Coronary artery (tissue), 2 donors: ENCODE results near the gene LHX2.
"Not testable (repeated sequence)": the region's sequence is repeated elsewhere in the genome, so short reads cannot be mapped to it uniquely, and the experiment has no call there.

Experiments
- DNase-seq: peaks from one replicate; pipeline ENCODE4 v3.0.0-alpha.2; 2017; ENCODE audit warnings: low spot score
- H3K27ac ChIP-seq, 2 donors: fragments of 200-600 bp; sonication (generic); one replicate each; pipeline ENCODE4 v1.5.1; 2016 to 2019
- H3K4me3 ChIP-seq: fragments of 200-600 bp; sonication (generic); 2 replicates; pipeline ENCODE4 v1.5.1; 2016; ENCODE audit warnings: mild to moderate bottlenecking, moderate library complexity
- CTCF ChIP-seq: fragments of 200-600 bp; sonication (generic); IDR thresholded peaks from one replicate; pipeline ENCODE4 v1.5.1; 2019; ENCODE audit warnings: antibody characterized with exemption

LHX2 gene

GRCh38 chr9:123990427-123990826 is 21.1 kb upstream of the LHX2 start:
- Histone ChIP-seq H3K4me3 (no peak overlapping the region), H3K27ac (no peak overlapping the region)
- no peak for DNase-seq
- no peak for TF ChIP-seq CTCF

GRCh38 chr9:123992679-123993078 is 18.9 kb upstream of the LHX2 start:
- not testable (repeated sequence) for H3K4me3 ChIP-seq, DNase-seq

GRCh38 chr9:123996731-123997421 is 14.7 kb upstream of the LHX2 start:
- TF ChIP-seq CTCF: no peak
- no peak overlapping the region for H3K27ac ChIP-seq
- no peak for DNase-seq
- H3K4me3 ChIP-seq: no peak overlapping the region

More at GRCh38 chr9:123992679-123993078, 18.9 kb upstream of the LHX2 start:
- H3K27ac ChIP-seq: not testable (repeated sequence)

GRCh38 chr9:123997665-123998277 is 13.8 kb upstream of the LHX2 start:
- no peak for DNase-seq
- no peak for TF ChIP-seq CTCF
- H3K27ac ChIP-seq: no peak overlapping the region

GRCh38 chr9:123998278-123998925 is 13.2 kb upstream of the LHX2 start:
- no peak overlapping the region for H3K27ac ChIP-seq
- no peak for TF ChIP-seq CTCF
- no peak for DNase-seq
- H3K4me3 ChIP-seq: peak overlapping the region; percentile 7

More at GRCh38 chr9:123997665-123998277, 13.8 kb upstream of the LHX2 start:
- H3K4me3 ChIP-seq: peak overlapping the region; percentile 7

GRCh38 chr9:123998970-123999621 is 12.5 kb upstream of the LHX2 start:
- DNase-seq: no peak
- no peak for TF ChIP-seq CTCF
- H3K4me3 ChIP-seq: peak overlapping the region; percentile 66
- H3K27ac ChIP-seq: no peak overlapping the region

- peak overlapping the region; percentile 66 for H3K4me3 ChIP-seq
- no peak for TF ChIP-seq CTCF
- H3K27ac ChIP-seq: no peak overlapping the region
- DNase-seq: no peak
These were observed 11.9 kb upstream of the LHX2 start for GRCh38 chr9:123999661-124000060.
